OCI-LY3 (cell line): ENCODE measurements around the gene PREX1.

ENCODE experiments used
- H2AFZ ChIP-seq: fragments of 200-600, 300-600 bp; shearing (Covaris generic); 2 replicates; pipeline ENCODE4 v1.6.0; 2014; ENCODE audit warnings: antibody characterized with exemption, low read depth, low read length
- H3K27ac ChIP-seq: fragments of 200-600, 300-600 bp; sonication (generic); 2 replicates; pipeline ENCODE4 v1.5.1; 2014; ENCODE audit warnings: mild to moderate bottlenecking, low read length, moderate library complexity, mixed read lengths
- H3K27me3 ChIP-seq: fragments of 200-600, 300-600 bp; sonication (generic); 2 replicates; pipeline ENCODE4 v1.6.1; 2014; ENCODE audit warnings: low read depth, low read length, mixed read lengths
- H3K36me3 ChIP-seq: fragments of 200-600, 300-600 bp; sonication (generic); replicated peaks from 2 replicates; pipeline ENCODE3; 2014; ENCODE audit warnings: low read depth, low read length, mixed read lengths
- H3K4me1 ChIP-seq: fragments of 300-600, 200-600 bp; sonication (generic); 2 replicates; pipeline ENCODE4 v1.6.1; 2014; ENCODE audit warnings: low read length, mixed read lengths
- H3K4me2 ChIP-seq: fragments of 200-600, 300-600 bp; sonication (generic); 2 replicates; pipeline ENCODE4 v1.6.1; 2014; ENCODE audit warnings: low read length, mixed read lengths
- H3K4me3 ChIP-seq: fragments of 300-600, 200-600 bp; sonication (generic); 2 replicates; pipeline ENCODE4 v1.5.1; 2014; ENCODE audit warnings: antibody characterized with exemption, mild to moderate bottlenecking, low read length, moderate library complexity
- H3K79me2 ChIP-seq: fragments of 300-600, 200-600 bp; shearing (Covaris generic); 2 replicates; pipeline ENCODE4 v1.6.1; 2014; ENCODE audit warnings: mild to moderate bottlenecking, low read length, mixed read lengths
- H3K9ac ChIP-seq: fragments of 300-600, 200-600 bp; shearing (Covaris generic); 2 replicates; pipeline ENCODE4 v1.6.0; 2014; ENCODE audit warnings: mild to moderate bottlenecking, low read length, moderate library complexity
- H3K9me3 ChIP-seq: fragments of 200-600, 300-600 bp; shearing (Covaris generic); 2 replicates; pipeline ENCODE4 v1.6.1; 2014; ENCODE audit warnings: low read length, mixed read lengths; ENCODE audit not compliant: insufficient read depth
- H4K20me1 ChIP-seq: fragments of 200-600, 300-600 bp; sonication (generic); 2 replicates; pipeline ENCODE4 v1.6.1; 2016; ENCODE audit warnings: low read length, mixed read lengths; ENCODE audit not compliant: insufficient read depth
- CTCF ChIP-seq: fragments of 200-600, 300-600 bp; sonication (generic); IDR thresholded peaks from 2 replicates; pipeline ENCODE4 v1.5.1; 2014; ENCODE audit warnings: antibody characterized with exemption, low read length, low read depth
- EZH2phosphoT487 ChIP-seq: fragments of 200-600 bp; shearing (Covaris generic); IDR thresholded peaks from 2 replicates; pipeline ENCODE4 v1.6.1; 2018; ENCODE audit warnings: antibody characterized with exemption, mixed run types, low read depth

PREX1 gene

GRCh38 chr20:48807051-48807450 is 20.7 kb downstream of the PREX1 start:
- H4K20me1 ChIP-seq = peaks cover 48% of the 10 kb centered on the region

GRCh38 chr20:48805716-48806115 is 22.1 kb downstream of the PREX1 start:
- no peak overlapping the region for H3K9ac ChIP-seq
- 0 out of 2 replicates have a peak, but pooled peaks cover 3% of the 10 kb centered on the region for H3K27me3 ChIP-seq
- peaks cover 3% of the 10 kb centered on the region; the same call in 1 of the 2 replicates for H3K79me2 ChIP-seq
- H3K9me3 ChIP-seq = peaks cover 4% of the 10 kb centered on the region; the same call in 1 of the 2 replicates
- peaks cover 52% of the 10 kb centered on the region for H4K20me1 ChIP-seq
- H3K36me3 ChIP-seq = peaks cover 4% of the 10 kb centered on the region
- no peak overlapping the region for H3K4me3 ChIP-seq
- no peak overlapping the region for H3K4me2 ChIP-seq
- TF ChIP-seq CTCF = no peak
- no peak for TF ChIP-seq EZH2phosphoT487
- H3K27ac ChIP-seq = no peak overlapping the region
- no peaks in the 10 kb centered on the region for H3K4me1 ChIP-seq
- H2AFZ ChIP-seq = no peak overlapping the region

More at GRCh38 chr20:48807051-48807450, 20.7 kb downstream of the PREX1 start:
- TF ChIP-seq CTCF = no peak
- no peak for TF ChIP-seq EZH2phosphoT487
- peaks cover 10% of the 10 kb centered on the region; the same call in 1 of the 2 replicates for H3K79me2 ChIP-seq
- peaks cover 4% of the 10 kb centered on the region for H3K36me3 ChIP-seq
- no peak overlapping the region for H3K27ac ChIP-seq
- no peak overlapping the region for H3K9ac ChIP-seq
- H2AFZ ChIP-seq = no peak overlapping the region
- no peak overlapping the region for H3K4me3 ChIP-seq
- peaks cover 4% of the 10 kb centered on the region; the same call in 1 of the 2 replicates for H3K9me3 ChIP-seq
- H3K4me1 ChIP-seq = no peaks in the 10 kb centered on the region
- 0 out of 2 replicates have a peak, but pooled peaks cover 3% of the 10 kb centered on the region for H3K27me3 ChIP-seq
- no peak overlapping the region for H3K4me2 ChIP-seq

GRCh38 chr20:48805286-48805685 is 22.5 kb downstream of the PREX1 start:
- Histone ChIP-seq H3K4me3 (no peak overlapping the region), H3K9ac (no peak overlapping the region), H2AFZ (no peak overlapping the region), H4K20me1 (peaks cover 55% of the 10 kb centered on the region), H3K27ac (no peak overlapping the region), H3K4me2 (no peak overlapping the region), H3K79me2 (peaks cover 3% of the 10 kb centered on the region; the same call in 1 of the 2 replicates), H3K36me3 (peaks cover 4% of the 10 kb centered on the region), H3K9me3 (peaks cover 4% of the 10 kb centered on the region; the same call in 1 of the 2 replicates), H3K27me3 (0 out of 2 replicates have a peak, but pooled peaks cover 3% of the 10 kb centered on the region), H3K4me1 (no peaks in the 10 kb centered on the region)
- no peak for TF ChIP-seq EZH2phosphoT487
- TF ChIP-seq CTCF = no peak

GRCh38 chr20:48804300-48804980 is 23.4 kb downstream of the PREX1 start:
- Histone ChIP-seq H3K9ac (no peak overlapping the region), H3K79me2 (peaks cover 3% of the 10 kb centered on the region; the same call in 1 of the 2 replicates), H3K27ac (no peak overlapping the region), H3K4me1 (no peaks in the 10 kb centered on the region), H4K20me1 (peaks cover 55% of the 10 kb centered on the region), H3K27me3 (0 out of 2 replicates have a peak, but pooled peaks cover 3% of the 10 kb centered on the region), H3K4me2 (no peak overlapping the region), H3K9me3 (peaks cover 4% of the 10 kb centered on the region; the same call in 1 of the 2 replicates), H3K36me3 (peaks cover 4% of the 10 kb centered on the region), H2AFZ (no peak overlapping the region), H3K4me3 (no peak overlapping the region)
- TF ChIP-seq CTCF (no peak), EZH2phosphoT487 (no peak)
